GM13976 (cell line): ENCODE measurements around the gene ASTN2.

Experiments used
- DNase-seq: peaks from one replicate; pipeline ENCODE4 v3.0.0; 2012; ENCODE audit warnings: low spot score
- CTCF ChIP-seq: IDR thresholded peaks from 2 replicates; pipeline ENCODE4 v1.5.1; 2012; ENCODE audit warnings: borderline replicate concordance, mild to moderate bottlenecking; ENCODE audit not compliant: insufficient read depth; ENCODE audit errors: extremely low read depth, missing control alignments, control extremely low read depth
- in situ Hi-C: fragments of 300-500 bp; cut with MboI; formaldehyde crosslinking; loops from one replicate; pipeline ENCODE4 v1.12.0; 2022; ENCODE audit warnings: low sequenced_read_pairs, mixed read lengths, inconsistent platforms; ENCODE audit not compliant: unreplicated experiment

ASTN2 gene

DNA sequence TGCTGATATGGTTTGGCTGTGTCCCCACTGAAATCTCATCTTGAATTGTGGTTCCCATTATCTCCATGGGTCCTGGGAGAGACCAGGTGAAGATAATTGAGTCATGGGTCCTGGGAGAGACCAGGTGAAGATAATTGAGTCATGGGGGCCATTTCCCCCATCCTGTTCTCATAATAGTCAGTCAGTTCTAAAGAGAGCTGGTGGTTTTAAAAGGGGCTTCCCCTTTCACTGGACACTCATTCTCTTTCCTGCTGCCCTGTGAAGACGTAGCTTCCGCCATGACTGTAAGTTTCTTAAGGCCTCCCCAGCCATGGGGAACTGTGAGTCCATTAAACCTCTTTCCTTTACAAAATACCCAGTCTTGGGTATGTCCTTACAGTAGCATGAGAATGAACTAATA, 628.1 kb downstream of the ASTN2 start:
- no peak for DNase-seq
- in situ Hi-C loops, result no loop called here

GRCh38 chr9:116777116-116777515, 637.7 kb downstream of the ASTN2 start:
- DNase-seq, result no peak
- in situ Hi-C loops, result no loop called here
- no peak for TF ChIP-seq CTCF

More for the DNA sequence above, 628.1 kb downstream of the ASTN2 start:
- no peak for TF ChIP-seq CTCF

GRCh38 chr9:116774421-116775180, 640.3 kb downstream of the ASTN2 start:
- no peak for DNase-seq
- TF ChIP-seq CTCF, result no peak
- in situ Hi-C loops, result no loop called here

- no peak for DNase-seq
- in situ Hi-C loops, result no loop called here
- no peak for TF ChIP-seq CTCF
Observed at GRCh38 chr9:116767219-116767618, 647.6 kb downstream of the ASTN2 start.

- no peak for TF ChIP-seq CTCF
- in situ Hi-C loops, result no loop called here
- no peak for DNase-seq
Observed at GRCh38 chr9:116765011-116765410, 649.8 kb downstream of the ASTN2 start.

DNA sequence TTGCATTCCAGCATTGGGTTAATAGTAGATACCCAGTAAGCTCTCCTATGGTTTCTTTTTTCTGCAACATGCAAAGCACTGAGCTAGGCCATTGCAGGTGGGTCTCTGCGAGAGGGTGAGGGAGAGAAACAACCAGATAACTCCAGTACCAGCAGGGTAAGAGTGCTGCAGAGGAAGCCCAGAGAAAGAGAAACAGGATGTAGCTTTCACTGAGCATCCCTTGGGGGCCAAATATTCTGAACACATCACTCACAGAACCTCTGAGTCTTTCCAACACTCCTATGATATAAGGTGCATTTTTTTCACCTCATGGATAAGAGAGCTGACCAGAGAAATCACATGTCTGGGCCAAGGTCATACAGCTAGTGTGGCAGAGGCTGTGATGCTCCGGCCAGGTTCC, 651.1 kb downstream of the ASTN2 start:
- TF ChIP-seq CTCF, result no peak
- in situ Hi-C loops, result no loop called here
- no peak for DNase-seq
